Liver (tissue), 9 donors: ENCODE measurements around the gene IL12RB1. TPM values are rescaled to one million over a fixed set of nuclear protein-coding genes. Genes with fewer than 3 reads are reported as not detected.

ENCODE experiments used
- DNase-seq: peaks from one replicate; pipeline ENCODE4 v3.0.0-alpha.2; 2017; ENCODE audit warnings: low spot score
- H3K27ac ChIP-seq, 2 donors: one replicate each; pipeline ENCODE4 v1.7.0; 2013; ENCODE audit warnings: inconsistent platforms in 2 of 2, low read length in 2 of 2, control low read depth in 1 of 2, low read depth in 1 of 2, mild to moderate bottlenecking in 1 of 2
- H3K27me3 ChIP-seq, 4 donors: one replicate each; pipeline versions ENCODE4 v1.6.1 to v1.7.0; 2013; ENCODE audit warnings: low read length in 3 of 4, inconsistent platforms in 1 of 4, mild to moderate bottlenecking in 1 of 4, moderate library complexity in 1 of 4; ENCODE audit not compliant: control insufficient read depth in 4 of 4, insufficient read depth in 4 of 4
- H3K36me3 ChIP-seq, 4 donors: one replicate each; pipeline versions ENCODE4 v1.6.1 to v1.7.0; 2013; ENCODE audit warnings: low read length in 3 of 4, mild to moderate bottlenecking in 3 of 4, low read depth in 1 of 4, moderate library complexity in 1 of 4; ENCODE audit not compliant: control insufficient read depth in 4 of 4, insufficient read depth in 3 of 4
- H3K4me1 ChIP-seq, 4 donors: one replicate each; pipeline versions ENCODE4 v1.6.1 to v1.7.0; 2013; ENCODE audit warnings: low read length in 3 of 4, mild to moderate bottlenecking in 3 of 4, moderate library complexity in 1 of 4; ENCODE audit not compliant: control insufficient read depth in 4 of 4, insufficient read depth in 4 of 4
- H3K4me3 ChIP-seq, 3 donors: one replicate each; pipeline versions ENCODE4 v1.6.1 to v1.7.0; 2013; ENCODE audit warnings: low read length in 3 of 3, control low read depth in 1 of 3, low read depth in 1 of 3, mild to moderate bottlenecking in 1 of 3
- H3K9ac ChIP-seq, 2 donors: one replicate each; pipeline ENCODE4 v1.7.0; 2013; ENCODE audit warnings: low read length in 2 of 2, mild to moderate bottlenecking in 2 of 2, moderate library complexity in 2 of 2, control low read depth in 1 of 2, low read depth in 1 of 2
- H3K9me3 ChIP-seq, 4 donors: one replicate each; pipeline versions ENCODE4 v1.6.1 to v1.7.0; 2013; ENCODE audit warnings: low read length in 3 of 4; ENCODE audit not compliant: control insufficient read depth in 4 of 4
- EGR1 ChIP-seq, 2 donors: IDR thresholded peaks; 2 replicates each; pipeline ENCODE4 v1.6.1; 2016 to 2018; ENCODE audit warnings: antibody characterized with exemption in 2 of 2, low read depth in 2 of 2
- FOXA1 ChIP-seq: IDR thresholded peaks from 2 replicates; pipeline ENCODE4 v1.6.1; 2016; ENCODE audit warnings: antibody characterized with exemption
- FOXA2 ChIP-seq: IDR thresholded peaks from 2 replicates; pipeline ENCODE4 v1.6.1; 2016; ENCODE audit warnings: antibody characterized with exemption
- GABPA ChIP-seq, 2 donors: IDR thresholded peaks in 1 of 2; conservative IDR thresholded peaks in 1 of 2; 2 replicates each; pipeline ENCODE4 v1.6.1; 2016; ENCODE audit warnings: antibody characterized with exemption in 2 of 2, mild to moderate bottlenecking in 1 of 2, moderate library complexity in 1 of 2
- HNF4A ChIP-seq, 2 donors: conservative IDR thresholded peaks; 2 replicates each; pipeline ENCODE4 v1.6.1; 2016; ENCODE audit warnings: antibody characterized with exemption in 2 of 2, mild to moderate bottlenecking in 2 of 2
- HNF4G ChIP-seq: IDR thresholded peaks from 2 replicates; pipeline ENCODE4 v1.6.1; 2016; ENCODE audit warnings: antibody characterized with exemption
- JUND ChIP-seq, 2 donors: IDR thresholded peaks; 2 replicates each; pipeline ENCODE4 v1.6.1; 2016; ENCODE audit warnings: antibody characterized with exemption in 2 of 2
- NR2F2 ChIP-seq: IDR thresholded peaks from 2 replicates; pipeline ENCODE4 v1.6.1; 2016; ENCODE audit warnings: antibody characterized with exemption
- RAD21 ChIP-seq, 2 donors: IDR thresholded peaks; 2 replicates each; pipeline ENCODE4 v1.6.1; 2016; ENCODE audit warnings: antibody characterized with exemption in 2 of 2, mild to moderate bottlenecking in 2 of 2
- RXRA ChIP-seq, 2 donors: IDR thresholded peaks; 2 replicates each; pipeline ENCODE4 v1.6.1; 2017 to 2018; ENCODE audit warnings: antibody characterized with exemption in 2 of 2, mild to moderate bottlenecking in 1 of 2
- SP1 ChIP-seq: IDR thresholded peaks from 2 replicates; pipeline ENCODE4 v1.6.1; 2018; ENCODE audit warnings: antibody characterized with exemption, mild to moderate bottlenecking
- TAF1 ChIP-seq: conservative IDR thresholded peaks from 2 replicates; pipeline ENCODE4 v1.6.1; 2016; ENCODE audit warnings: antibody characterized with exemption, mild to moderate bottlenecking
- YY1 ChIP-seq: IDR thresholded peaks from 2 replicates; pipeline ENCODE4 v1.6.1; 2016; ENCODE audit warnings: antibody characterized with exemption, mild to moderate bottlenecking
- WGBS: extraction: QIAGEN DNeasy Blood & Tissue Kit; methylation state at CpG from one replicate; pipeline ENCODE4 v1.1.7; 2013; 5-methylcytosine and 5-hydroxymethylcytosine counted together
- polyA plus RNA-seq, 2 donors: library from polyadenylated mRNA; stranded (reverse) in 1 of 2; unstranded in 1 of 2; fragments of 200-250 nt in 1 of 2; fragments of >200 nt in 1 of 2; fragmentation: Nextera tagmentation in 1 of 2; extraction: Ambion mirVana in 1 of 2; gene quantifications; one replicate each; pipeline versions ENCODE4 v1.2.1 to v1.2.3, GENCODE V29; 2013 to 2015
- total RNA-seq, 2 donors: library from RNA; depleted of rRNA; stranded (reverse); fragments of >200 nt; gene quantifications; one replicate each; pipeline ENCODE4 v1.2.3, GENCODE V29; 2014
- TF ChIP-seq, protein P1 (sequence below): fragments of 150-350 bp; IDR thresholded peaks from 2 replicates; pipeline ENCODE4 v1.5.1; 2017; ENCODE audit warnings: improper control_type of control experiment, low read depth, low read length; ENCODE audit not compliant: missing input control
- TF ChIP-seq, protein P2 (sequence below): IDR thresholded peaks from 2 replicates; pipeline ENCODE4 v1.6.1; 2016; ENCODE audit warnings: antibody characterized with exemption
- TF ChIP-seq, protein P3 (sequence below): IDR thresholded peaks from 2 replicates; pipeline ENCODE4 v1.6.1; 2016; ENCODE audit warnings: antibody characterized with exemption
- TF ChIP-seq, protein P4 (sequence below): IDR thresholded peaks from 2 replicates; pipeline ENCODE4 v1.6.1; 2016; ENCODE audit warnings: antibody characterized with exemption, mild to moderate bottlenecking
- TF ChIP-seq, protein P5 (sequence below): IDR thresholded peaks from 2 replicates; pipeline ENCODE4 v1.6.1; 2016; ENCODE audit warnings: antibody characterized with exemption
- donor health status: healthy.
- donor health status: healthy.
- donor health status: healthy.
- donor health status: healthy.
- donor health status: healthy.

The IL12RB1 gene
- total and polyA plus RNA-seq, 4 donors, result 0.43 to 2.4 (median 1.1) TPM

DNA sequence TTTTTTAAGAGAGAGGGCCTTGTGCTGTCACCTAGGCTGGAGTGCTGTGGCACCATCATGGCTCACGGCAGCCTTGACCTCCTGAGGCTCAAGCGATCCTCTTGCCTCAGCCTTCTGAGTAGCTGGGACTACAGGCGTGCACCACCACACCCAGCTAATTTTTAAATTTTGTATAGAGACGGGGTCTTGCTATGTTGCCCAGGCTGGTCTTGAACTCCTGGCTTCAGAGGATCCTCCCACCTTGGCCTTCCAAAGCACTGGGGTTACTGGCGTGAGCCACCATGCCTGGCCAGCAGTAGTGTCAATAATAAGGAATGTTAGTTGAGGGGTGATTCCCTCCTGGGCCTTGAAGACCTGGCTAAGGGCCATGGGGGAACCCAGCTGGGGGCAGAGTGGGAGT, 34.4 kb upstream of the IL12RB1 start:
- Histone ChIP-seq H3K4me1 (peaks cover 5 to 25% (median 18%) of the 10 kb centered on the region in 4 donors), H3K9me3 (no peaks in the 10 kb centered on the region), H3K27me3 (no peaks in the 10 kb centered on the region), H3K4me3 (no peak overlapping the region), H3K9ac (no peak overlapping the region), H3K27ac (no peak overlapping the region), H3K36me3 (peaks cover 4 to 32% (median 14%) of the 10 kb centered on the region in 4 donors)
- DNase-seq, result no peak
- TF ChIP-seq TAF1, result no peak
- TF ChIP-seq, protein P1, sequence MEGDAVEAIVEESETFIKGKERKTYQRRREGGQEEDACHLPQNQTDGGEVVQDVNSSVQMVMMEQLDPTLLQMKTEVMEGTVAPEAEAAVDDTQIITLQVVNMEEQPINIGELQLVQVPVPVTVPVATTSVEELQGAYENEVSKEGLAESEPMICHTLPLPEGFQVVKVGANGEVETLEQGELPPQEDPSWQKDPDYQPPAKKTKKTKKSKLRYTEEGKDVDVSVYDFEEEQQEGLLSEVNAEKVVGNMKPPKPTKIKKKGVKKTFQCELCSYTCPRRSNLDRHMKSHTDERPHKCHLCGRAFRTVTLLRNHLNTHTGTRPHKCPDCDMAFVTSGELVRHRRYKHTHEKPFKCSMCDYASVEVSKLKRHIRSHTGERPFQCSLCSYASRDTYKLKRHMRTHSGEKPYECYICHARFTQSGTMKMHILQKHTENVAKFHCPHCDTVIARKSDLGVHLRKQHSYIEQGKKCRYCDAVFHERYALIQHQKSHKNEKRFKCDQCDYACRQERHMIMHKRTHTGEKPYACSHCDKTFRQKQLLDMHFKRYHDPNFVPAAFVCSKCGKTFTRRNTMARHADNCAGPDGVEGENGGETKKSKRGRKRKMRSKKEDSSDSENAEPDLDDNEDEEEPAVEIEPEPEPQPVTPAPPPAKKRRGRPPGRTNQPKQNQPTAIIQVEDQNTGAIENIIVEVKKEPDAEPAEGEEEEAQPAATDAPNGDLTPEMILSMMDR, result no peak
- TF ChIP-seq, protein P2, sequence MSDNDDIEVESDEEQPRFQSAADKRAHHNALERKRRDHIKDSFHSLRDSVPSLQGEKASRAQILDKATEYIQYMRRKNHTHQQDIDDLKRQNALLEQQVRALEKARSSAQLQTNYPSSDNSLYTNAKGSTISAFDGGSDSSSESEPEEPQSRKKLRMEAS, result no peak
- no peak for TF ChIP-seq GABPA (IDR thresholded peaks at IDR 0.05 in 1 of 2, conservative IDR thresholded peaks at IDR 0.05 in 1 of 2)
- no peak for TF ChIP-seq NR2F2
- TF ChIP-seq SP1, result no peak
- TF ChIP-seq, protein P3, sequence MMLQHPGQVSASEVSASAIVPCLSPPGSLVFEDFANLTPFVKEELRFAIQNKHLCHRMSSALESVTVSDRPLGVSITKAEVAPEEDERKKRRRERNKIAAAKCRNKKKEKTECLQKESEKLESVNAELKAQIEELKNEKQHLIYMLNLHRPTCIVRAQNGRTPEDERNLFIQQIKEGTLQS, result no peak
- no peak for TF ChIP-seq RAD21 (IDR thresholded peaks at IDR 0.05)
- no peak for TF ChIP-seq YY1
- no peak for TF ChIP-seq RXRA (IDR thresholded peaks at IDR 0.05)
- TF ChIP-seq JUND (IDR thresholded peaks at IDR 0.05), result no peak
- no peak for TF ChIP-seq FOXA2
- WGBS, result 98% methylated on average over 5 of the region's 5 CpGs

DNA sequence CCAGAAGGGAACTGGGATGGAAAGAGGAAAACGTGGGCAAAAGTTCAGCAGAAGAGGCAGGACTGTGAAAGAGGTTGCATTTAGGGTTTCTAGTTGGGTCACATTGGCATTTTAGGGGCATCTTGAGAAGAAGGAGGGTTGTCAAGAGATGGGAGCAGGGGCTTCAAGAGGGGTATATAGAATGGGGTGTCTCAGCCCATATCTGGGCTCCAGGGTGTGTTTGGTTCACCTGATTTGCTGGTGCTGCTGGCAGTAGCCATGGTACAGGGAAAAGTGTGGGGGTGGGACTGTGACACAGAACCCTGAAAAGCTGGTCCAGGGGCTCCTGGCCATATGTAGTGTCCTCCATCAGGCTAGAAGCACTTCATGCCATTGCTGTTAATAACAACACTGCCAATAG, 33.4 kb upstream of the IL12RB1 start:
- no peak for TF ChIP-seq RXRA (IDR thresholded peaks at IDR 0.05)
- TF ChIP-seq, protein P4, sequence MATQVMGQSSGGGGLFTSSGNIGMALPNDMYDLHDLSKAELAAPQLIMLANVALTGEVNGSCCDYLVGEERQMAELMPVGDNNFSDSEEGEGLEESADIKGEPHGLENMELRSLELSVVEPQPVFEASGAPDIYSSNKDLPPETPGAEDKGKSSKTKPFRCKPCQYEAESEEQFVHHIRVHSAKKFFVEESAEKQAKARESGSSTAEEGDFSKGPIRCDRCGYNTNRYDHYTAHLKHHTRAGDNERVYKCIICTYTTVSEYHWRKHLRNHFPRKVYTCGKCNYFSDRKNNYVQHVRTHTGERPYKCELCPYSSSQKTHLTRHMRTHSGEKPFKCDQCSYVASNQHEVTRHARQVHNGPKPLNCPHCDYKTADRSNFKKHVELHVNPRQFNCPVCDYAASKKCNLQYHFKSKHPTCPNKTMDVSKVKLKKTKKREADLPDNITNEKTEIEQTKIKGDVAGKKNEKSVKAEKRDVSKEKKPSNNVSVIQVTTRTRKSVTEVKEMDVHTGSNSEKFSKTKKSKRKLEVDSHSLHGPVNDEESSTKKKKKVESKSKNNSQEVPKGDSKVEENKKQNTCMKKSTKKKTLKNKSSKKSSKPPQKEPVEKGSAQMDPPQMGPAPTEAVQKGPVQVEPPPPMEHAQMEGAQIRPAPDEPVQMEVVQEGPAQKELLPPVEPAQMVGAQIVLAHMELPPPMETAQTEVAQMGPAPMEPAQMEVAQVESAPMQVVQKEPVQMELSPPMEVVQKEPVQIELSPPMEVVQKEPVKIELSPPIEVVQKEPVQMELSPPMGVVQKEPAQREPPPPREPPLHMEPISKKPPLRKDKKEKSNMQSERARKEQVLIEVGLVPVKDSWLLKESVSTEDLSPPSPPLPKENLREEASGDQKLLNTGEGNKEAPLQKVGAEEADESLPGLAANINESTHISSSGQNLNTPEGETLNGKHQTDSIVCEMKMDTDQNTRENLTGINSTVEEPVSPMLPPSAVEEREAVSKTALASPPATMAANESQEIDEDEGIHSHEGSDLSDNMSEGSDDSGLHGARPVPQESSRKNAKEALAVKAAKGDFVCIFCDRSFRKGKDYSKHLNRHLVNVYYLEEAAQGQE, result no peak
- TF ChIP-seq, protein P5, sequence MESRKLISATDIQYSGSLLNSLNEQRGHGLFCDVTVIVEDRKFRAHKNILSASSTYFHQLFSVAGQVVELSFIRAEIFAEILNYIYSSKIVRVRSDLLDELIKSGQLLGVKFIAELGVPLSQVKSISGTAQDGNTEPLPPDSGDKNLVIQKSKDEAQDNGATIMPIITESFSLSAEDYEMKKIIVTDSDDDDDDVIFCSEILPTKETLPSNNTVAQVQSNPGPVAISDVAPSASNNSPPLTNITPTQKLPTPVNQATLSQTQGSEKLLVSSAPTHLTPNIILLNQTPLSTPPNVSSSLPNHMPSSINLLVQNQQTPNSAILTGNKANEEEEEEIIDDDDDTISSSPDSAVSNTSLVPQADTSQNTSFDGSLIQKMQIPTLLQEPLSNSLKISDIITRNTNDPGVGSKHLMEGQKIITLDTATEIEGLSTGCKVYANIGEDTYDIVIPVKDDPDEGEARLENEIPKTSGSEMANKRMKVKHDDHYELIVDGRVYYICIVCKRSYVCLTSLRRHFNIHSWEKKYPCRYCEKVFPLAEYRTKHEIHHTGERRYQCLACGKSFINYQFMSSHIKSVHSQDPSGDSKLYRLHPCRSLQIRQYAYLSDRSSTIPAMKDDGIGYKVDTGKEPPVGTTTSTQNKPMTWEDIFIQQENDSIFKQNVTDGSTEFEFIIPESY, result no peak
- TF ChIP-seq TAF1, result no peak
- TF ChIP-seq HNF4A (conservative IDR thresholded peaks at IDR 0.05), result no peak
- TF ChIP-seq NR2F2, result no peak
- no peak for TF ChIP-seq FOXA2
- no peak for TF ChIP-seq SP1
- TF ChIP-seq EGR1 (IDR thresholded peaks at IDR 0.05; ENCODE audit: low read depth in 2 of 2), result no peak
- TF ChIP-seq FOXA1, result no peak
- TF ChIP-seq RAD21 (IDR thresholded peaks at IDR 0.05), result no peak
- TF ChIP-seq, protein P3, result no peak
- no peak for TF ChIP-seq GABPA (IDR thresholded peaks at IDR 0.05 in 1 of 2, conservative IDR thresholded peaks at IDR 0.05 in 1 of 2)
- TF ChIP-seq HNF4G, result no peak
- TF ChIP-seq, protein P1, result no peak
- no peak for TF ChIP-seq YY1
- TF ChIP-seq, protein P2, result no peak
- TF ChIP-seq JUND (IDR thresholded peaks at IDR 0.05), result no peak
- no peaks in the 10 kb centered on the region for H3K9me3 ChIP-seq
- DNase-seq, result no peak
- no peak overlapping the region for H3K27ac ChIP-seq
- no peak overlapping the region for H3K9ac ChIP-seq
- H3K4me3 ChIP-seq, result no peak overlapping the region
- no peaks in the 10 kb centered on the region for H3K27me3 ChIP-seq
- peaks cover 3 to 29% (median 13%) of the 10 kb centered on the region in 4 donors for H3K36me3 ChIP-seq
- 70% methylated on average over 1 of the region's 1 CpG for WGBS
- peaks cover 5 to 33% (median 24%) of the 10 kb centered on the region in 4 donors for H3K4me1 ChIP-seq
